CD4-positive, alpha-beta T cell treated with Interleukin-4 for 4 hours (primary cell): ENCODE measurements around the gene PCNX3.

ENCODE experiments used
- DNase-seq: peaks from one replicate; pipeline ENCODE4 v3.0.0-alpha.2; 2020

Gene PCNX3

DNA sequence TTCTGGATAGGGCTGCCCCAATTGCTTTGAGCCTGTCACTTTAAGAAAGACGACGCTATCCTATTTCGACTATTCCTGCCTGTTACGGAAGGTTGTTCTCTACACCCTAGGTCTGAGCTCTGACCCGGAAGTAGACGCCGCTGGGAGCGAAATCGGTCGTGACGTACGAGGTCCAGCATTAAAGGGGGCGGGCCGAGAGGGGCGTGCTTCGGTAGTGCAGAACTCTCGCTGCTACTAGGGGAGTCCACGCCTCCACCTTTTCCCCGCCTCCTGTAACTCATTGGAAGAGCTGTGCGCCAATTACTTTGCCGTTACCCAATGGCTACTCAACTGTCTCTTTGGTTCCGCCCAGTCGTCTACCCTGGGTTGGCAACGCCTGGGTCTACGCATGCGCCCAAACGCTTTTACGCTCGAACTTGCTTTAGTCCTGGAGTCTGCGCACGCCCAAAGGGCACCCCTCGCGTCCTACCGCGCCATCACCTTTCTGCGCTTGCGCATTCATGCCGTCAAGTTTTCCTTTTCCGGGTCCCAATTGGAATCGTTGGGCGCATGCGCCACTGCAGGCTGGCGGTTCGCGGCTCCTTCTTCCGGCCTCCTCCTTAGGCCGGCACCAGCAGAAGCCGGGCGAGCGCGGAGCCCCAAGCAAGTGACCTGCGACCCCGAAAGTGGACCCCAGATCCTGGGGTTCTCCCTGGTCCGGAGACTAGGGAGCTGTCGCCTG, at the start of gene PCNX3:
Gene PCNX3 (plus strand): TSS at position 548 of the 721 bp plus-strand sequence. CDS start 536 bp downstream, outside the sequence.
- peak; percentile 100 for DNase-seq

DNA sequence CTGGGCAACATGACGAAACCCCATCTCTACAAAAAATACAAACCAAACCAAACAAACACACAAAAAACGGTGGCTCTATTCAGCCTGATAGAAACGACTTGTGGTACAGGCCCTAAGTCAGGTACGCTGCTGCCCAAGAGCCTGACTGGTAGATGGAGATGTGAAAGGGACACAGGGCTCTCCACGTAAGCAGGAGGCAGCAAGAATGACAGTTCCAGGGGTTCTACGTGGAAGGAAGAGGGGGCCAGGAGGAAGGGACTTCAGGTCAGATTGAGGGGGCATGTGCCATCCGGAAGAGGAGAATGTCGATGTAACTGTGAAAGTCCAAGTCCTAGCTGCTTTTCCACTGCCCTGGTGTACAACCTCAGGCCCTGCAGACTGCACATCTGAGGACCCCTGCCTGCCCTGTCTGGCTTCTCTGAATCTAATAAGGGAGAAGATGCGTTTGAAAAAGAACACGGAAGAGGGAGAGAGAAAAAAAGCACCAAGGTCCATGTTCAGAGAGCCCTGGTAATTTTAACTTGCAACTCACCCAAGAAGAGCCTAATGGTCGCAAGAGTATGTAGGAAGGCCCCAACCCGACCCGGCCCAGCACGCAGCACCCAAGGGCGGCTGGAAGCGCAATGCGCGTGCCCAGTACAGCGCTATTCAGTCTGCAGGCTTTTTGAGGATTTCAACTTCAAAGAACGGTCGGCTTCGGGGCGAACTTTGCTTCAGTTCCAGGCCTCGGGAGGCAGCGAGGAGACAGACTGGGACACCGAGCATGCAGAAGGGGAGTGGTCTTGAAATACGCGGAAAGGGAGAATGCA, 46.2 kb upstream of the PCNX3 start:
- DNase-seq: no peak

DNA sequence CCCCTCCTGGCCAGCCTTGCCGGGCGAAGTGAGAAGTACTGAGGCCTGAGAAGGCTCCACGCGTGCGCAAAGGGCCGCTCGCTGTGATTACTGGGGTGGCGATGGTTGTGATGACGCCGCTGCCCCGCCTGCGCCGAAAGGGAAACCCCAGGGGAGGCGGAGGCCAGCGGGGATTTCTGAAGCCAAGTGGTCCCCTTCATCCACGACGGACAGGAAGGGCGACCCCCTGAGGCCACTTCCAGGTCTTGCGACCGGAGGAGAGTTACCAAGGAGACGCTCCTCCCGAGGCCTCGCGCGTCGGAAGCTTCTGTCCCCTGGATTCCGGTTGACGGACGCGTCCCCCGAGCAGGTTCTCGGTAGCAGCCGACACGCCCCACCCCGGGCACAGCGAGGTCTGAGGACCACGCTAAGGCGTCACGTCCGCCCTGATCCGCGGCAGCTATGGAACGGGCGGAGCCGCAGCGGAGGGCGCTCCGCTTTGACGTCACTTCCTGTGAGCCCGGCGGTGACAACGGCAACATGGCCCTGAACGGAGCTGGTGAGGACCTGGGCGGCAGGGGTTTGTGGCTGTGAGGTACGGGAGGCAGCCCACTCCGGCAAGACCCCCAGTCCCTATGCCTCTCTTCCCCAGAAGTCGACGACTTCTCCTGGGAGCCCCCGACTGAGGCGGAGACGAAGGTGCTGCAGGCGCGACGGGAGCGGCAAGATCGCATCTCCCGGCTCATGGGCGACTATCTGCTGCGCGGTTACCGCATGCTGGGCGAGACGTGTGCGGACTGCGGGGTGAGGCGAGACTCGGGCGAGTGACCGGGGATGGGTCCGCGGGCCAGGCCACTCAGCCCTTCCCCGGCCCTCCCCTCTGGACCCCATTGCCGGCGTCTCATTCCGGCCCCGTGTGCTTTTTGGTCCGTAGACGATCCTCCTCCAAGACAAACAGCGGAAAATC, 45.3 kb upstream of the PCNX3 start, which contains the start of gene ZNRD2:
Gene ZNRD2 (plus strand): TSS at position 505 of the 946 bp plus-strand sequence. CDS start 15 bp downstream, at position 520.
- peak; percentile 99 for DNase-seq

DNA sequence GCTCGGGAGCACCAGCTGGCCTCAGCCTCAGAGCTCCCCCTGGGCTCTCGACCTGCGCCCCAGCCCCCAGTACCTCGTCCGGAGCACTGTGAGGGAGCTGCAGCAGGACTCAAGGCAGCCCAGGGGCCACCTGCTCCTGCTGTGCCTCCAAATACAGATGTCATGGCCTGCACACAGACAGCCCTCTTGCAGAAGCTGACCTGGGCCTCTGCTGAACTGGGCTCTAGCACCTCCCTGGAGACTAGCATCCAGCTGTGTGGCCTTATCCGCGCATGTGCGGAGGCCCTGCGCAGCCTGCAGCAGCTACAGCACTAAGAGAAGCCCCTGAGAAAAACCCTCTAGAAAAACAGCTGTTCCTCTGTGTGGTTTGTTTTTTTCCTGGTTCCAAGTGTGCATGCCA, 44.2 kb upstream of the PCNX3 start:
- DNase-seq: no peak

DNA sequence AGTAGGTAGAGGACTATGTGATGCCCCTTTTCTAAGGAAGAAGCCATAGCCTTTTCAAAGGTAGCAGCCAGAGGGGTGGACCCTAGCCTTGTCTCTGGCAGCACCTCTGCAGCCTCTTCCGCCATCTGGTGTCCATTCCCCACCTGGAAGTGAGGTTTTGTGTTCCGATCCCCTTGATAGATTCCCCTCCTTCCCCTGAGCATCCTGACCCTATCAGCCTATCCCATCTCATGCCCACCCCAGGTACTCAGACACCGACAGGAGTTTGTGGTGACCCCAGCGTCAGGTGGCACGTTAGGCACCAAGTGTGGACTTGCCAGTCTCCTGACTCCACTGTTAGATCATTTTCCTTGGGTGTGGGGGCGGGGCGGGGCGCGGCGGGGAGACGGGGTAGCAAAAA, 43.6 kb upstream of the PCNX3 start:
- no peak for DNase-seq

DNA sequence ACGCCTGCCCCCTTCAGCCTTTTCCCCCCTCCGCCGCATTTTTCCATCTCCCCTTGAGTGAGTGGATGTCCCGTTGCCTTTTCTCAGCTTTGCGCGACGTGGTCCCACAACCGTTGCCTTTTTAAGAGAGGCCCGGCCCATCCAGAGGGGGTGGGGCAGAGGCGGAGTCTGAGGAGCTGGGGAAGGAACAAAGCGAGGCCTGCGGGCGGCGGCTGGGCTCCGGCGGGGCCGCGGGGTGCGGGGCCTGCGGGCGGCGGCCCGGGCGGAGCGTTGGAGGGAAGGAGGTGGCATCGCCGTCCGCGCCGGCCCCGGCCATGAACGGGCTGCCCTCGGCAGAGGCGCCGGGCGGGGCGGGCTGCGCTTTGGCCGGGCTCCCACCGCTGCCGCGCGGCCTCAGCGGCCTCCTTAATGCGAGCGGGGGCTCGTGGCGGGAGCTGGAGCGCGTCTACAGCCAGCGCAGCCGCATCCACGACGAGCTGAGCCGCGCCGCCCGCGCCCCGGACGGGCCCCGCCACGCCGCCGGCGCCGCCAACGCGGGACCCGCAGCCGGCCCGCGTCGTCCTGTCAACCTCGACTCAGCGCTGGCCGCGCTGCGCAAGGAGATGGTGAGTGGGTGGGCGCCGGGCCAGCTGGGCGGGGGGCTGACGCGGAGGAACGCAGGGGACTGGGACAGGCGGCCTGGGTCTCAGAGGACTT, 43.1 kb upstream of the PCNX3 start, which contains the start of gene FAM89B:
Gene FAM89B (plus strand): TSS at position 183 of the 696 bp plus-strand sequence. CDS start 132 bp downstream, at position 315.
- DNase-seq: peak; percentile 86

DNA sequence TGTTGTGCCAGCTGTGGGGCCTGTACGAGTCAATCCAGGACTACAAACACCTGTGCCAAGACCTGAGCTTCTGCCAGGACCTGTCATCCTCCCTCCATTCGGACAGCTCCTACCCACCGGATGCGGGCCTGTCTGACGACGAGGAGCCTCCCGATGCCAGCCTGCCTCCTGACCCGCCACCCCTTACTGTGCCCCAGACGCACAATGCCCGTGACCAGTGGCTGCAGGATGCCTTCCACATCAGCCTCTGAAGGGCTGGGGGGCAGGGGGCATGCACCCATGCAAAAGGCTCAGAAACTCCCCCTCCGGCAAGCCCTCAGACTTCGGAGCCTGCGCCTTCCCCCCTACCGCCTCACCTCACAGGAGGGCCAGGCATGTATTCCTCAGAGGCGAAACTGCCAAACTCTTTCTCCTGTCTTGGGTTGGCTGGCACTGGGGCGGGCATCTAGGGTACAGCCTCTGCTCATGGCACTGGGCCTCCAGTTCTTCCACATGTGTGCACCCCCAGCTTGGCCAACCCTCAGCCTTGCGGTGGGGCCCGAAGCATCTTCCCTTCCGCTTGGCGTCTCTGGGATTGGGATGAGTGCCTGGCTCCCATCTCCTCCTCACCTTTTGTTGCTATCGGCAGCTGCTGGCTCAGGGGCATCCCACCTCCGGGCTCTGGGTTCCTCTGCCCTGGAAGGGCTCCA, 42.0 kb upstream of the PCNX3 start:
- DNase-seq: no peak

DNA sequence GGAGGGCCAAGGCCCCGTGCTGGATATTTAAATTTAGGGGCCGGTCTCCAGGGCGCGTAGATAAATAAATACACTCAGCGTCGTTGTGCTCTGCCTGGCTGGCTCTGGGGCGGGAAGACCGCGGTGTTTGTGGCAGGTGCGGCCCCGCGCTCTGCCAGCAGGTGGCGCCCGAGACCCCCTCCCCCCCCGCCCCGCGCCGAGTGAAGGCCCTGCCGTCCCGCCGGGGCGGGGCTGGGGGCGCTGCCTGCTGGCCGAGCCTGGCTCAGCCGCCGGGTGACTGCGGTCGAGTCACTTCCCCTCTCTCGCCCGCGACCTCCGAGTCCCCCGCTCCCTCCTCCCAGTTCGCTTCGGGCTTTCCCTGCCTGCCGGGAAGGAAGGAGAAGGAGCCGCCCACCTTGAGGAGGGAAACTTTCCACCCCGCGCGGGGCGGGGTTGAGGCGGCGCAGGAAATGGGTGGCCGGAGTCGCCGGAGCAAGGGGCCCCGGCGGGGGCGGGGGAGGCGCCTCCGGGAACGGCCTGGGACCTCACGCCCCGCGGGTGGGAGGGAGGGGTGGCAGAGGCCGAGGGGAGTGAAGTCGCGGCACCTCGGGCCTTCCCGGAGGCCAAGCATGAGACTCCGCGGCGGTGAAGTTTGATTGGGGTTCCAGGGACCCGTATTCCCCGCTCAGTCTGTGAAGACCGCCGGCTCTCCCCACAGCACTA, 41.3 kb upstream of the PCNX3 start:
- DNase-seq: peak; percentile 90

DNA sequence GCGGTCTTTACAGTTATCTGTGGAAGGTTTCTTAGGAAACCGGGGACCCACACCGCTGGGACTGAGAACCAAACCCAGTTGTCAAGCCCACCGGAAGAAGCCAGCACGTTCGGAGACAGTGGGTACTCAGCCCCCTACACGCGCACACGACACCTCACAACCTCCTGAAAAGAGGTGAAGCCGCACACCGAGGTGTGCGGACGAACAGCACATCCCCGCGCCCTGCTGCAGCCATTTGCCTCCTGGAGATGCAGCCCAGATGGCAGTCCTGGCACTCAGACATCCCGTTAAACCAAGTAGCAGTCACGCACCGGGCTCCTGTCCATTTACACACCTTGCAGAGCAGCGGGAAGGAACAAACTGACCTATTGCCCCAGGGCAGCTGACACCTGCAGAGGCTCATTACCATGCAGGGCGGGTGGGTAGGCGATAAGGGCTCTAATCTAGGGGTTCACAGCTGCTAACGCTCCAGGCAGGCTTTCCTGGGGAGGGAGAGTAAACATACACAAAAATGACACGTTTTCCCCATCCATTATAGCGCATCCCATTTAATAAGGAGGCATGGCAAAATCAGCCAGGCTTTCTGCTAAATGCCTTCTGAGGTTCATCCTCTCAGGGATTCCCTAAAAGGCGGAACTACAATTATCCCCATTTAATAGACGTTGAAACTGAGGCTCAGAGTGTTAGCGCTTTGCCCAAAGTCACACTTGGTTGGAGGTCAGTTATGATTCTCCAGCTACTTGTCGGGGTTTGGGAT, 40.6 kb upstream of the PCNX3 start:
- no peak for DNase-seq

DNA sequence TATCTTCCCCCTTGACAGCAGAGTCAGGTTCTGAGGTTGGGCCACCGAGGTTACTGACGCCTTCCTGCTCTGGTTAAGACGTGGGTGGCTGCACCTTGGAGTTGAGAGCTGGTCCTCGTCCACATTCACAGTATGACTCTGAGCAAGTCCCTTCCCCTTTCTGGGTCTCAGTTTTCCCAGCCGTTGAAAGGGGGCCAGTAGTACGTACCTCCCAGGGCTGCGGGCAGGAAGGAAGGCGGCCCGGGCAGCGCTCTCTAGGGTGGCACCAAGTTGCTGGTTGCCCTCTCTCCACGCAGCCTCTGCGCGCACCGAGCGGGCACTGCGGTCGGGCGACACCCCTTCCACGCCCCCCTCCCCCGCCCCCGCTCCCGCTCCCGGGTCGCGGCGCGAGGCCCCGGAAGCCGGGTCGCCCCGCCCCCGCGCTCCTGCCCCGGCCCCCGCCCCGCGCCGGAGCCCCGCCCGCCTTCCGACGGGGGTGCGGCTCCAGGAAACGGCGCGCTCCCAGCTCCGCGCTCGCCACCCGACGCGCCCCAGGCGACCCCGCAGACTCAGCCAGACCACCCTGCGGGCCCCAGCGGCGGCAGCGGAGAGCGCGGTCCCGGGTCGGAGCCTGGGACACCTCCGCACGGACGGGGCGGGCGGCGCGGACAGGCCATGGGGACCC, 39.9 kb upstream of the PCNX3 start, which contains the start of gene EHBP1L1:
Gene EHBP1L1 (plus strand): TSS at position 486 of the 664 bp plus-strand sequence. CDS start 250 bp downstream, outside the sequence.
- peak; percentile 77 for DNase-seq

DNA sequence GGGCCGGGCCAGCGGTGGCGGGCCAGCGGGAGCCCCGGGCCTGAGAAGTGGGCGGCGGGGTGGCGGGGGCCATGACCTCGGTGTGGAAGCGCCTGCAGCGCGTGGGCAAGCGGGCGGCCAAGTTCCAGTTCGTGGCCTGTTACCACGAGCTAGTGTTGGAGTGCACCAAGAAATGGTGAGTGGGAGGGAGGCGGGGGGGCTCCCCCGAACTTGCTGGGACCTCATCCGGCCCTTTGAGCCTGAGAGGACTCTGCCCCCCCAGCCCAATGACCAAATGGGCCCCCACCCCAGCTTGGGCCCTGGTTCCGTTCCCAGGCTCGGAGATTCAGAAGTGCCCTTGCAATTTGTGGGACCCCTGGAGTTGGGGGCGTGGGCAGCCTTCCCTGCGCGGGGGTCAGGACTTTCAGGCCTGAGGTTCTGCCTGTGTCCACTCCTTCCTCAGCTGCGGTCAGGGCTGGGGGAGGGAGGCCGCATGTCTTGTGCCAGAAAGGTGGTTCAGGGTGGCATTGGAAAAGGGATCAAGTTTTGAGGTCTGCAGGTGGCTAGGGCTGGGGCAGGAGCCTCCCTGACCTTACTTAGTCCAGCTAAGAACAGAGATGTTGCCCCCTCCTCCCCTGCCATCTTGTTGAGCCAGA, 39.2 kb upstream of the PCNX3 start:
- DNase-seq: no peak

DNA sequence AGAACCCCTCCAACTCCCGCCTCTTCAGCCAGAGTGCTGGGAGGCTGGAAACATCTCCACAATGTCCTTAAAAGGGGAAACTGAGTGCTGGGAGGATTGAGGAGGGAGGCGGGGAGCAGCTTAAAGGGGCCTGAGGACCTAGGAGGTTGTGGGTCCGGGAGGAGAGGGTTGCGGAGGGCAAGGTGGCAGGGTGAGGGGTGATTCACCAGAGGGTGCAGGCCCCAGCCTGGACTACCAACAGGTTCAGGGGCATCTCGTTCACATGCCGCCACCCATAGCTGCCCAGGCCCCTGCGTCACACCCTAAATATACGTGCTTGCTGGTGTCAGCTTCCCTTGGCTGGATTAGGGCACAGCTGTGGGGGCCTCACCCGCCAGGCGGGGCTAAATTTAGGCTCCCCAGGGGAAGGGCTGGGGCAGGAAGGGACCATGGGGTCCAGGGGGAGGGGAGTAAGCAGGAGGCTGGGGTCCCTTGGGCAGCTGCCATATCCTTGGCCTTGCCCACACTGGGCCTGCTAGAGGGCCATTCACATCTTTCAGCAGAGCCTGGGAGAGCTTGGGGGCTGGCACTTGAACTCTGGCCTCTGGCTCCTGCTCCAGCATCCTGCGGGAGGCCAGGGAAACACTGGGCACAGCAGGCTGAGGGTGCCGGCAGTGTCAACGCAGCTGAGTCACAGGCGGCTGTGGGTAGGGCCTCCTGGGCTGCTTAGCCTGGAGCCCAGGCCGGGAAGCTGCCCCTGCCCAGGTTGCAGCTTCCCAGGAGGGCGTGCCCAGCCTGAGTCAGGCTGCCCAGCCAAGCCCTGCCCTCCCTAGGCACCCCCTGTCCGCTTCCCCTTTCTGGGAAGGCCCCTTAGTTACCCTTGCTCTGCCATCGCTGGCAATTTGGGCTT, 38.5 kb upstream of the PCNX3 start:
- peak; percentile 27 for DNase-seq

DNA sequence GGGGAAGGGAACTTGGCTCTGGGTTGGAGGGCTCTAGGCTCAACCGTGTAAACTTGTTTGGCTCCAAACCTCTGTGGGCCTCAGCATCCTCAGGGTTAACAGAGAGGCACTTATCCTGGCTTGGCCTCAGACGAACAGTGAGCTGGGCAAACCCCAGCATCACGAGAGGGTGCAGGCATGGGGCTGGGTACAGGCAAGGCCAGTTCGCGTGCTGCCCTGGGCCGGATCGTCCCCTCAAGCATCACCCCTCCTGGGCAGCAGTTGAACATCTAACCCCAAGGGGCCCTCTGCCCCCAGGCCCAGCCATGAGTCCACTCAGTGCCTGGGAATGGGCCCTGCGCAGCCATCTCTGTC, 37.8 kb upstream of the PCNX3 start:
- DNase-seq: no peak

DNA sequence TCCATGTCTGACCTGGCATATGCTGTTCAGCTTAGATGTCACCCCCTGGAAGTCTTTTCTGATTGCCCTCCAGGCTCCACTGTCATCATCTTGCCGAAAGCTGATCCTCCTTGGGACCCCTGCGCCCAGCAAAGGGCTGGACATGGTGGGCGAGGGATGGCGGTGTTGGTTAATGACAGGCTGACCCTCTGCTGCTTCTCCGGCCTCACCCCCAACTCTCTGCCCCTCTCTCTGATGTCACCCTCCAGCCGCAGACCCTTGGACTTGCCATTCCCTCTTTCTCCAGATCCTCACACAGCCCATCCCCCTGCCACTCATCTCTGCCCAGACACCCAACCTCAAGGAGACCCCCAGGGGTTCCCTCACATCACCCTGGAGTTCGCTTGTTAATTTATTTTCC, 37.4 kb upstream of the PCNX3 start:
- no peak for DNase-seq

DNA sequence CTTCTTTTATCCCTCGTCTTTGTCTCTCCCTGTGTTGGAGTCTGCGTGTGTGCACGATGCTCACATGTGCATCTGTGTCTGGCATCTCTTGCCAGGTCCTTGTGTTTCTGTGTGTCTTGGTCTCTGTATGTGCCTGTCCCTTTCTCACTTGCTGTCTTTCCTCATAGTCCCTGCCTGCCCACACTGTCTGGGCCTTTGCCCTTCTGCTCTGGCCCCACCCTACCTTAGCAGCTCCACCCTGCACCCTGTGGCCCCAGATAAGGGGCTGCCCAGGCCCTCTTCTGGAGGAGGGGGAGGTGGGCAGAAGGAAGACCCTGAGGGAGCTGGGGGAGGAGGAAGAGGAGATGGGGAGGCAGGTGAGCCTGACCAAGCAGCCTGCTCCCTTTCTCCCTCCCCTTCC, 36.9 kb upstream of the PCNX3 start:
- no peak for DNase-seq

DNA sequence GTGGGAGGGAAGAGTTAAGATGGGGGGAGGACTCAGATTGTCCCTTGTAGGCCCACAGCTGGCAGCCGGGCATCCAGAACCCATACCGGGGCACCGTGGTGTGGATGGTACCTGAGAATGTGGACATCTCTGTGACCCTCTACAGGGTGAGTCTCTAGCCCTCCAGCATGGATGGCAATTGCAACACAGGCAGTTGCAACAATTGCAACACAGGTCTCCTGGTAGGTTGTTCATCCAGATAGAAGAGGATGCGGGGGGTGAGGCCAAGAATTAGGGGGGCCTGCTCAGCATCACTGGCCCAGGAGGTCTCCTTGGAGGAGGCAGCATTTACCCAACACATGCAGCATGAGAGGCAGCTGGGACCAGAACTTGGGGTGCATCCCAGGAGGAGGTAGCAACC, 36.3 kb upstream of the PCNX3 start:
- DNase-seq: no peak

DNA sequence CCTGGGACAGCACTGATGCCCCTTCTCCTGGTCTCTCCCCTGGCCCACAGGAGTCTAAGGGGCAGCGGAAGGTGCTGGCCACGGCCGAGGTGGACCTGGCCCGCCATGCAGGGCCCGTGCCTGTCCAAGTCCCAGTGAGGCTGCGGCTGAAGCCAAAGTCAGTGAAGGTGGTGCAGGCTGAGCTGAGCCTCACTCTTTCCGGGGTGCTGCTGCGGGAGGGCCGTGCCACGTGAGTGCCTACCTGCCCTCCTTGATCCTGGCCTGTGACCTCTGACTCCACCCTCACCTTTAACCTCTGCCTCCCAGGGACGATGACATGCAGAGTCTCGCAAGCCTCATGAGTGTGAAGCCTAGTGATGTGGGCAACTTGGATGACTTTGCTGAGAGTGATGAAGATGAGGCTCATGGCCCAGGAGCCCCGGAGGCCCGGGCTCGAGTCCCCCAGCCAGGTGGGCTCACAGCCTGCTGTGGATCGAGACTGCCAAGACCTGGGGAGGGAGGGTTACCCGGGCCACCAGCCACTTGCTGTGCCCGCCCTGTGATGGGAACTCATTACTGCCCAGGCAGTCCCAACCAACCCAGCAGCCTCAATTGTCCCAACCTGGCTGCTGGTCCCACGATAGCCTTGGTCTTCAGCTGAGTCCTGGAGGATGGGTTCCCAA, 35.4 kb upstream of the PCNX3 start:
- no peak for DNase-seq
